Suprapubic skin (tissue), 4 donors: ENCODE results near the gene DNAH1.

Experiments used
- POLR2A ChIP-seq, 2 donors: fragments of 450-650 bp; IDR thresholded peaks; one replicate each; pipeline ENCODE4 v1.6.1; 2017; ENCODE audit warnings: antibody characterized with exemption in 2 of 2, mild to moderate bottlenecking in 2 of 2, moderate library complexity in 2 of 2
- POLR2AphosphoS5 ChIP-seq, 3 donors: sonication (generic); formaldehyde crosslinking; IDR thresholded peaks; one replicate each; pipeline ENCODE4 v1.6.1; 2017; ENCODE audit warnings: antibody characterized with exemption in 3 of 3
- TF ChIP-seq, protein P1 (sequence below), 2 donors: fragments of 200-600 bp in 1 of 2; fragments of 450-650 bp in 1 of 2; sonication (generic) in 1 of 2; IDR thresholded peaks; one replicate each; pipeline ENCODE4 v1.5.1; 2016 to 2019; ENCODE audit warnings: antibody characterized with exemption in 2 of 2, mild to moderate bottlenecking in 1 of 2, moderate library complexity in 1 of 2

DNA sequence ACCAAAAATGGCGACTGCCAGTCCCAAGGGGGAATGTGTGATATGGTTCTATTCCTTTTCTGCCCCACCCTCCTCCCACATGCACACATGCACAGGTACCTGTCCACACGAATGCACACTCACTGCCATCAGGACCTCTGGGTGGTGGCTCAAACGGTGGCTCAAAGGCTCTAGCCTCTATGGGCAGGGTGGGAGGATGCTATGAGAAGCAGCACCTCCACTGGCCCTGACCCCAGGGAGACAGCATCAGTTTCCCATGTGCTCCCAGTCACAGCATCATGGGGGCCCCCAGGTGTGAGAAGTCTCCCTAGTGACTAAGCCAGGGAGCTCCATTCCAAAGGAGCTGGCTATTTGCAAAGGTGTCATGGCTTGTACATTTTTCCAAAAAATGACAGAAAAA, 112.9 kb downstream of the DNAH1 start:
- TF ChIP-seq, protein P1, sequence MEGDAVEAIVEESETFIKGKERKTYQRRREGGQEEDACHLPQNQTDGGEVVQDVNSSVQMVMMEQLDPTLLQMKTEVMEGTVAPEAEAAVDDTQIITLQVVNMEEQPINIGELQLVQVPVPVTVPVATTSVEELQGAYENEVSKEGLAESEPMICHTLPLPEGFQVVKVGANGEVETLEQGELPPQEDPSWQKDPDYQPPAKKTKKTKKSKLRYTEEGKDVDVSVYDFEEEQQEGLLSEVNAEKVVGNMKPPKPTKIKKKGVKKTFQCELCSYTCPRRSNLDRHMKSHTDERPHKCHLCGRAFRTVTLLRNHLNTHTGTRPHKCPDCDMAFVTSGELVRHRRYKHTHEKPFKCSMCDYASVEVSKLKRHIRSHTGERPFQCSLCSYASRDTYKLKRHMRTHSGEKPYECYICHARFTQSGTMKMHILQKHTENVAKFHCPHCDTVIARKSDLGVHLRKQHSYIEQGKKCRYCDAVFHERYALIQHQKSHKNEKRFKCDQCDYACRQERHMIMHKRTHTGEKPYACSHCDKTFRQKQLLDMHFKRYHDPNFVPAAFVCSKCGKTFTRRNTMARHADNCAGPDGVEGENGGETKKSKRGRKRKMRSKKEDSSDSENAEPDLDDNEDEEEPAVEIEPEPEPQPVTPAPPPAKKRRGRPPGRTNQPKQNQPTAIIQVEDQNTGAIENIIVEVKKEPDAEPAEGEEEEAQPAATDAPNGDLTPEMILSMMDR (IDR thresholded peaks at IDR 0.05) = no peak
- no peak for TF ChIP-seq POLR2AphosphoS5 (IDR thresholded peaks at IDR 0.05)
- TF ChIP-seq POLR2A (IDR thresholded peaks at IDR 0.05) = no peak
